ENCODE data around the gene TMEM235.

- TF ChIP-seq CTCF (IDR thresholded peaks at IDR 0.05; ENCODE audit: low read depth, low read length) (no peak), EZH2phosphoT487 (IDR thresholded peaks at IDR 0.05; ENCODE audit: low read depth) (no peak)
Measured at GRCh38 chr17:78265121-78265520, 33.7 kb downstream of the TMEM235 start.
